H9 (cell line): ENCODE data around the gene TTC27. TPM values are rescaled to one million over a fixed set of nuclear protein-coding genes. Genes with fewer than 3 reads are reported as not detected.

Experiments used
- DNase-seq: peaks from one replicate; pipeline ENCODE4 v3.0.0-alpha.2; 2017
- H2AFZ ChIP-seq: one replicate; pipeline ENCODE4 v1.6.1; 2013; ENCODE audit warnings: mild to moderate bottlenecking, low read length, control low read depth, moderate library complexity
- H2AK5ac ChIP-seq: 2 replicates; pipeline ENCODE4 v1.6.1; 2013; ENCODE audit warnings: low read length, control low read depth, mixed read lengths; ENCODE audit not compliant: insufficient read length
- H2BK120ac ChIP-seq: one replicate; pipeline ENCODE4 v1.6.1; 2013; ENCODE audit warnings: low read depth, mild to moderate bottlenecking, low read length, control low read depth, inconsistent platforms; ENCODE audit not compliant: poor library complexity, severe bottlenecking
- H2BK12ac ChIP-seq: 2 replicates; pipeline ENCODE4 v1.6.1; 2013; ENCODE audit warnings: low read length, control low read depth, mixed read lengths, low read depth; ENCODE audit not compliant: insufficient read length
- H2BK15ac ChIP-seq: 2 replicates; pipeline ENCODE4 v1.6.1; 2013; ENCODE audit warnings: low read depth, low read length, control low read depth
- H2BK20ac ChIP-seq: one replicate; pipeline ENCODE4 v1.6.1; 2013; ENCODE audit warnings: low read depth, mild to moderate bottlenecking, low read length, control low read depth, inconsistent platforms; ENCODE audit not compliant: poor library complexity, severe bottlenecking
- H2BK5ac ChIP-seq: 2 replicates; pipeline ENCODE4 v1.6.1; 2013; ENCODE audit warnings: low read length, control low read depth, mixed read lengths; ENCODE audit not compliant: insufficient read length
- H3K14ac ChIP-seq: 2 replicates; pipeline ENCODE4 v1.6.1; 2013; ENCODE audit warnings: low read length, control low read depth; ENCODE audit not compliant: insufficient read depth
- H3K18ac ChIP-seq: 2 replicates; pipeline ENCODE4 v1.6.1; 2013; ENCODE audit warnings: low read depth, mild to moderate bottlenecking, mixed read lengths, low read length, control low read depth; ENCODE audit not compliant: insufficient read length
- H3K23ac ChIP-seq: 2 replicates; pipeline ENCODE4 v1.6.1; 2013; ENCODE audit warnings: low read length, control low read depth, mixed read lengths, low read depth; ENCODE audit not compliant: insufficient read length
- H3K23me2 ChIP-seq: 2 replicates; pipeline ENCODE4 v1.6.1; 2013; ENCODE audit warnings: low read depth, mild to moderate bottlenecking, mixed read lengths, low read length, control low read depth; ENCODE audit not compliant: insufficient read length, poor library complexity, severe bottlenecking
- H3K27ac ChIP-seq: 2 replicates; pipeline ENCODE4 v1.5.1; 2013; ENCODE audit warnings: low read length, control low read depth, mixed read lengths, low read depth; ENCODE audit not compliant: insufficient read length
- H3K27me3 ChIP-seq: 2 replicates; pipeline ENCODE4 v1.6.1; 2013; ENCODE audit warnings: low read length, control low read depth, inconsistent platforms; ENCODE audit not compliant: insufficient read depth
- H3K4ac ChIP-seq: 2 replicates; pipeline ENCODE4 v1.6.1; 2013; ENCODE audit warnings: low read depth, mild to moderate bottlenecking, control low read depth, inconsistent platforms, low read length, moderate library complexity
- H3K4me1 ChIP-seq: 2 replicates; pipeline ENCODE4 v1.6.1; 2013; ENCODE audit warnings: low read length, control low read depth, inconsistent platforms; ENCODE audit not compliant: insufficient read depth
- H3K4me2 ChIP-seq: 2 replicates; pipeline ENCODE4 v1.6.1; 2013; ENCODE audit warnings: low read length, control low read depth, mixed read lengths; ENCODE audit not compliant: insufficient read length, insufficient read depth
- H3K56ac ChIP-seq: 2 replicates; pipeline ENCODE4 v1.6.1; 2013; ENCODE audit warnings: low read depth, mild to moderate bottlenecking, mixed read lengths, low read length, control low read depth; ENCODE audit not compliant: insufficient read length
- H3K79me1 ChIP-seq: 2 replicates; pipeline ENCODE4 v1.6.1; 2013; ENCODE audit warnings: low read depth, mild to moderate bottlenecking, moderate library complexity, low read length, control low read depth, inconsistent platforms; ENCODE audit not compliant: insufficient read depth, poor library complexity, severe bottlenecking
- H3K79me2 ChIP-seq: 2 replicates; pipeline ENCODE4 v1.6.1; 2013; ENCODE audit warnings: low read length, control low read depth, inconsistent platforms; ENCODE audit not compliant: insufficient read depth
- H3K9ac ChIP-seq: 2 replicates; pipeline ENCODE4 v1.6.1; 2013; ENCODE audit warnings: low read length, control low read depth, mixed read lengths; ENCODE audit not compliant: insufficient read length; ENCODE audit errors: extremely low read depth
- H3K9me3 ChIP-seq: one replicate; pipeline ENCODE4 v1.6.1; 2013; ENCODE audit warnings: low read depth, low read length, inconsistent platforms; ENCODE audit not compliant: control insufficient read depth
- H3T11ph ChIP-seq: one replicate; pipeline ENCODE4 v1.6.1; 2013; ENCODE audit warnings: mild to moderate bottlenecking, low read length, control low read depth, inconsistent platforms
- H4K20me1 ChIP-seq: one replicate; pipeline ENCODE4 v1.6.1; 2013; ENCODE audit not compliant: control insufficient read depth, insufficient read length, insufficient read depth
- H4K5ac ChIP-seq: 2 replicates; pipeline ENCODE4 v1.6.1; 2013; ENCODE audit warnings: low read depth, mild to moderate bottlenecking, mixed read lengths, low read length, control low read depth; ENCODE audit not compliant: insufficient read length
- H4K8ac ChIP-seq: replicated peaks from 2 replicates; pipeline ENCODE4 v1.6.1; 2013; ENCODE audit warnings: low read length, control low read depth, mixed read lengths, low read depth; ENCODE audit not compliant: insufficient read length
- H4K91ac ChIP-seq: 2 replicates; pipeline ENCODE4 v1.6.1; 2013; ENCODE audit warnings: low read depth, mild to moderate bottlenecking, moderate library complexity, mixed read lengths, low read length, control low read depth; ENCODE audit not compliant: insufficient read length
- H3K27ac Mint-ChIP-seq, 3 experiments: 2 replicates in 2 of 3; 3 replicates in 1 of 3; pipeline ENCODE4 v1.8.0; 2020 to 2021; ENCODE audit warnings: mixed read lengths in 3 of 3, mild to moderate bottlenecking in 1 of 3, moderate library complexity in 1 of 3
- H3K27me3 Mint-ChIP-seq: 2 replicates; pipeline ENCODE4 v1.8.0; 2021; ENCODE audit warnings: low read depth, mild to moderate bottlenecking, moderate library complexity, mixed read lengths
- H3K36me3 Mint-ChIP-seq, 3 experiments: 2 replicates in 2 of 3; 3 replicates in 1 of 3; pipeline ENCODE4 v1.8.0; 2020 to 2021; ENCODE audit warnings: low read depth in 3 of 3, mixed read lengths in 3 of 3; ENCODE audit not compliant: insufficient read depth in 1 of 3
- H3K4me1 Mint-ChIP-seq, 2 experiments: 2 replicates each; pipeline ENCODE4 v1.8.0; 2020; ENCODE audit warnings: mixed read lengths in 2 of 2
- H3K4me3 Mint-ChIP-seq, 2 experiments: 2 replicates in 1 of 2; 3 replicates in 1 of 2; pipeline ENCODE4 v1.8.0; 2020 to 2021; ENCODE audit warnings: mild to moderate bottlenecking in 2 of 2, mixed read lengths in 2 of 2, moderate library complexity in 1 of 2
- H3K9me3 Mint-ChIP-seq, 2 experiments: 2 replicates in 1 of 2; 3 replicates in 1 of 2; pipeline ENCODE4 v1.8.0; 2020; ENCODE audit warnings: mild to moderate bottlenecking in 2 of 2, mixed read lengths in 2 of 2, moderate library complexity in 1 of 2
- total RNA-seq: library from RNA; stranded (reverse); gene quantifications from 2 replicates; pipeline ENCODE4 v1.2.1, GENCODE V29; 2021
- TF ChIP-seq, protein P1 (sequence below): fragments of 200-600 bp; sonication (generic); conservative IDR thresholded peaks from 3 replicates; pipeline ENCODE4 v1.8.0; 2021; ENCODE audit warnings: antibody characterized with exemption, mild to moderate bottlenecking

TTC27 gene
- total RNA-seq, 1 experiment from 2014 or later, result 26.0 TPM

DNA sequence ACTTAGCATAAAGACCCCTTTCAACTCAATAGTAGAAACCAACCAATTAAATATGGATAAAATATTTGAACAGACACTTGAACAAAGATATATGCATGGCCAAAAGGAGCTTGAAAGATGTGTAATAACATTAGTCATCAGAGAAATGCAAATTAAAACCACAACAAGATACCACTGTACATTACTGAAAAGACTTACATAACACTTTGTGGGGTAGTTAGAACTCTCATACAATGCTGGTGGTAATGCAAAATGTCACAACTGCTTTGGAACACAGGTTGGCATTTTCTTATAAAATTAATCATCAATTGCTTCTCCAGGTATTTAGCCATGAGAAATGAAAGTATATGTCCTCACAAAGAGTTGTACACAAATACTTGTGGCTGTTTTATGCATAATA, 60.7 kb downstream of the TTC27 start:
- Histone ChIP-seq H3K79me1 (no peaks in the 10 kb centered on the region), H3T11ph (no peak overlapping the region), H3K9me3 (no peaks in the 10 kb centered on the region), H3K79me2 (no peaks in the 10 kb centered on the region), H3K4ac (no peak overlapping the region), H2BK15ac (no peak overlapping the region), H4K91ac (no peak overlapping the region), H4K8ac (no peak overlapping the region), H2BK12ac (no peak overlapping the region), H3K18ac (no peak overlapping the region), H3K4me1 (no peaks in the 10 kb centered on the region), H3K14ac (no peak overlapping the region), H2BK120ac (no peak overlapping the region), H4K20me1 (no peaks in the 10 kb centered on the region), H4K5ac (no peak overlapping the region), H3K27me3 (no peaks in the 10 kb centered on the region), H2BK5ac (no peak overlapping the region), H3K4me2 (no peak overlapping the region), H3K9ac (no peak overlapping the region), H2BK20ac (no peak overlapping the region), H2AK5ac (no peak overlapping the region), H3K23ac (no peak overlapping the region), H2AFZ (no peak overlapping the region), H3K56ac (no peak overlapping the region), H3K27ac (no peak overlapping the region), H3K23me2 (no peaks in the 10 kb centered on the region)
- Mint-ChIP-seq H3K27me3 (no peaks in the 10 kb centered on the region), H3K36me3 (no peaks in the 10 kb centered on the region), H3K4me1 (no peaks in the 10 kb centered on the region), H3K27ac (no peak overlapping the region), H3K4me3 (no peak overlapping the region), H3K9me3 (no peaks in the 10 kb centered on the region)
- DNase-seq, result no peak
- TF ChIP-seq, protein P1, sequence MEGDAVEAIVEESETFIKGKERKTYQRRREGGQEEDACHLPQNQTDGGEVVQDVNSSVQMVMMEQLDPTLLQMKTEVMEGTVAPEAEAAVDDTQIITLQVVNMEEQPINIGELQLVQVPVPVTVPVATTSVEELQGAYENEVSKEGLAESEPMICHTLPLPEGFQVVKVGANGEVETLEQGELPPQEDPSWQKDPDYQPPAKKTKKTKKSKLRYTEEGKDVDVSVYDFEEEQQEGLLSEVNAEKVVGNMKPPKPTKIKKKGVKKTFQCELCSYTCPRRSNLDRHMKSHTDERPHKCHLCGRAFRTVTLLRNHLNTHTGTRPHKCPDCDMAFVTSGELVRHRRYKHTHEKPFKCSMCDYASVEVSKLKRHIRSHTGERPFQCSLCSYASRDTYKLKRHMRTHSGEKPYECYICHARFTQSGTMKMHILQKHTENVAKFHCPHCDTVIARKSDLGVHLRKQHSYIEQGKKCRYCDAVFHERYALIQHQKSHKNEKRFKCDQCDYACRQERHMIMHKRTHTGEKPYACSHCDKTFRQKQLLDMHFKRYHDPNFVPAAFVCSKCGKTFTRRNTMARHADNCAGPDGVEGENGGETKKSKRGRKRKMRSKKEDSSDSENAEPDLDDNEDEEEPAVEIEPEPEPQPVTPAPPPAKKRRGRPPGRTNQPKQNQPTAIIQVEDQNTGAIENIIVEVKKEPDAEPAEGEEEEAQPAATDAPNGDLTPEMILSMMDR, result no peak
